Neural cell (in vitro differentiated cells): Measurements from ENCODE around the gene NEDD9. TPM values are rescaled to one million over a fixed set of nuclear protein-coding genes. Genes with fewer than 3 reads are reported as not detected.

Source experiments
- H2AFZ ChIP-seq: fragments of 200-600, 300-800 bp; sonication (generic), shearing (Covaris generic); 2 replicates; pipeline ENCODE4 v1.6.0; 2014; ENCODE audit warnings: low read depth, mild to moderate bottlenecking, antibody characterized with exemption, low read length, moderate library complexity
- H3F3A ChIP-seq: fragments of 200-600 bp; shearing (Covaris generic); 2 replicates; pipeline ENCODE4 v1.6.1; 2016; ENCODE audit warnings: mild to moderate bottlenecking, moderate library complexity, mixed read lengths, antibody characterized with exemption, low read length; ENCODE audit not compliant: insufficient read depth, poor library complexity, severe bottlenecking
- H3K27ac ChIP-seq: fragments of 200-600, 300-800 bp; sonication (generic), shearing (Covaris generic); 2 replicates; pipeline ENCODE4 v1.5.1; 2014; ENCODE audit warnings: mild to moderate bottlenecking, low read length, moderate library complexity
- H3K27me3 ChIP-seq: fragments of 300-800, 200-600 bp; sonication (generic), shearing (Covaris generic); 2 replicates; pipeline ENCODE4 v1.6.0; 2014; ENCODE audit warnings: mild to moderate bottlenecking, low read depth, low read length, moderate library complexity; ENCODE audit not compliant: insufficient read depth
- H3K36me3 ChIP-seq: fragments of 300-800, 200-600 bp; sonication (generic), shearing (Covaris generic); 2 replicates; pipeline ENCODE4 v1.5.1; 2014; ENCODE audit warnings: mild to moderate bottlenecking, antibody characterized with exemption, low read length, moderate library complexity; ENCODE audit not compliant: insufficient read depth
- H3K4me2 ChIP-seq: fragments of 300-800, 200-600 bp; sonication (generic), shearing (Covaris generic); 2 replicates; pipeline ENCODE4 v1.6.0; 2014; ENCODE audit warnings: mild to moderate bottlenecking, low read length
- H3K4me3 ChIP-seq: fragments of 300-800, 200-600 bp; sonication (generic), shearing (Covaris generic); 2 replicates; pipeline ENCODE4 v1.5.1; 2014; ENCODE audit warnings: mild to moderate bottlenecking, low read length, moderate library complexity
- H3K79me2 ChIP-seq: fragments of 200-600 bp; shearing (Covaris generic); replicated peaks from 2 replicates; pipeline ENCODE4 v1.6.0; 2014; ENCODE audit warnings: mild to moderate bottlenecking, low read length, moderate library complexity; ENCODE audit not compliant: insufficient read depth
- H3K9ac ChIP-seq: fragments of 300-800, 200-600 bp; sonication (generic), shearing (Covaris generic); 2 replicates; pipeline ENCODE4 v1.6.1; 2016; ENCODE audit warnings: mild to moderate bottlenecking, low read length, mixed read lengths
- H3K9me2 ChIP-seq: fragments of 200-600 bp; shearing (Covaris generic); 2 replicates; pipeline ENCODE4 v1.6.1; 2016; ENCODE audit warnings: mild to moderate bottlenecking, low read length, mixed read lengths; ENCODE audit not compliant: insufficient read depth
- H3K9me3 ChIP-seq: fragments of 200-600, 300-800 bp; sonication (generic), shearing (Covaris generic); 2 replicates; pipeline ENCODE4 v1.6.1; 2016; ENCODE audit warnings: mild to moderate bottlenecking, mixed run types, low read length, moderate library complexity, mixed read lengths
- H4K20me1 ChIP-seq: fragments of 200-600 bp; shearing (Covaris generic); 2 replicates; pipeline ENCODE4 v1.6.1; 2016; ENCODE audit warnings: mild to moderate bottlenecking, mixed run types; ENCODE audit not compliant: insufficient read depth
- CTCF ChIP-seq: fragments of 450-650 bp; IDR thresholded peaks from 2 replicates; pipeline ENCODE4 v1.5.1; 2014; ENCODE audit warnings: antibody characterized with exemption, mild to moderate bottlenecking, moderate library complexity; ENCODE audit not compliant: poor library complexity, severe bottlenecking
- EP300 ChIP-seq: fragments of 450-650 bp; conservative IDR thresholded peaks from 2 replicates; pipeline ENCODE4 v1.6.1; 2014; ENCODE audit warnings: antibody characterized with exemption, mild to moderate bottlenecking, moderate library complexity; ENCODE audit not compliant: poor library complexity, severe bottlenecking
- EZH2 ChIP-seq: fragments of 200-600, 300-800 bp; shearing (Covaris generic), sonication (generic); IDR thresholded peaks from 2 replicates; pipeline ENCODE4 v1.6.1; 2014; ENCODE audit warnings: antibody characterized with exemption, low read length, borderline replicate concordance, mild to moderate bottlenecking; ENCODE audit not compliant: insufficient read depth, poor library complexity, severe bottlenecking
- MXI1 ChIP-seq: fragments of 450-650 bp; conservative IDR thresholded peaks from 2 replicates; pipeline ENCODE4 v1.6.1; 2014; ENCODE audit warnings: antibody characterized with exemption, mild to moderate bottlenecking; ENCODE audit not compliant: poor library complexity, severe bottlenecking
- POLR2AphosphoS5 ChIP-seq: IDR thresholded peaks from 2 replicates; pipeline ENCODE4 v1.6.1; 2012
- RAD21 ChIP-seq: fragments of 450-650 bp; conservative IDR thresholded peaks from 2 replicates; pipeline ENCODE4 v1.6.1; 2014; ENCODE audit warnings: antibody characterized with exemption, mild to moderate bottlenecking, moderate library complexity
- REST ChIP-seq: IDR thresholded peaks from 2 replicates; pipeline ENCODE4 v1.6.1; 2012; ENCODE audit warnings: borderline replicate concordance
- SMC3 ChIP-seq: fragments of 450-650 bp; conservative IDR thresholded peaks from 2 replicates; pipeline ENCODE4 v1.6.1; 2014; ENCODE audit warnings: antibody characterized with exemption, mild to moderate bottlenecking, moderate library complexity; ENCODE audit not compliant: poor library complexity
- TAF1 ChIP-seq: IDR thresholded peaks from 2 replicates; pipeline ENCODE4 v1.6.1; 2012; ENCODE audit warnings: low read depth
- polyA plus RNA-seq: library from polyadenylated mRNA; depleted of rRNA; stranded (reverse); fragments of >200 nt; gene quantifications from 2 replicates; pipeline ENCODE4 v1.2.3, GENCODE V29; 2014

The NEDD9 gene
- polyA plus RNA-seq, 1 donor from 2014 or later = 0.11 TPM

GRCh38 chr6:11214901-11215300 lies 17.6 kb downstream of the NEDD9 start:
- Histone ChIP-seq H2AFZ (no peak overlapping the region), H4K20me1 (no peaks in the 10 kb centered on the region), H3K4me2 (no peak overlapping the region), H3K27ac (no peak overlapping the region), H3F3A (no peaks in the 10 kb centered on the region), H3K9ac (no peak overlapping the region), H3K79me2 (no peaks in the 10 kb centered on the region), H3K9me2 (no peaks in the 10 kb centered on the region), H3K4me3 (no peak overlapping the region), H3K27me3 (no peaks in the 10 kb centered on the region), H3K9me3 (no peaks in the 10 kb centered on the region), H3K36me3 (no peaks in the 10 kb centered on the region)
- TF ChIP-seq SMC3 (no peak), CTCF (no peak), POLR2AphosphoS5 (no peak), EZH2 (no peak), TAF1 (no peak), MXI1 (no peak), RAD21 (no peak), REST (no peak), EP300 (no peak)

GRCh38 chr6:11214084-11214833 lies 18.2 kb downstream of the NEDD9 start:
- H3K9me2 ChIP-seq = no peaks in the 10 kb centered on the region
- no peaks in the 10 kb centered on the region for H3F3A ChIP-seq
- H3K4me2 ChIP-seq = no peak overlapping the region
- no peak overlapping the region for H3K4me3 ChIP-seq
- no peak overlapping the region for H2AFZ ChIP-seq
- H3K9me3 ChIP-seq = no peaks in the 10 kb centered on the region
- H3K27ac ChIP-seq = no peak overlapping the region
- H3K79me2 ChIP-seq = no peaks in the 10 kb centered on the region
- no peak overlapping the region for H3K9ac ChIP-seq
- H3K27me3 ChIP-seq = no peaks in the 10 kb centered on the region
- no peaks in the 10 kb centered on the region for H4K20me1 ChIP-seq
- no peaks in the 10 kb centered on the region for H3K36me3 ChIP-seq
- TF ChIP-seq CTCF (no peak), RAD21 (no peak), EZH2 (no peak), REST (no peak), MXI1 (no peak), POLR2AphosphoS5 (no peak), SMC3 (no peak), TAF1 (no peak)
